GM18520 (cell line): ENCODE data around the gene SLC22A14.
"Not testable (repeated sequence)": the region's sequence is repeated elsewhere in the genome, so short reads cannot be mapped to it uniquely, and the experiment has no call there.

Experiments used
- ATAC-seq: cut with Tn5 transposase; IDR thresholded peaks from one replicate; pipeline ENCODE4 v1.9.1; 2021; ENCODE audit not compliant: unreplicated experiment

Gene SLC22A14

GRCh38 chr3:38268522-38268921, 13.6 kb upstream of the SLC22A14 start:
- ATAC-seq = no peak

- no peak for ATAC-seq
These were observed 11.5 kb upstream of the SLC22A14 start for GRCh38 chr3:38270606-38271005.

- ATAC-seq = no peak
These were observed 10.5 kb upstream of the SLC22A14 start for GRCh38 chr3:38271553-38271952.

- ATAC-seq = no peak
These were observed 7.0 kb upstream of the SLC22A14 start for GRCh38 chr3:38274864-38275649.

GRCh38 chr3:38275658-38276057, 6.4 kb upstream of the SLC22A14 start:
- ATAC-seq = no peak

GRCh38 chr3:38276081-38276916, 5.8 kb upstream of the SLC22A14 start:
- no peak for ATAC-seq

GRCh38 chr3:38276917-38277630, 5.0 kb upstream of the SLC22A14 start:
- no peak for ATAC-seq

GRCh38 chr3:38278841-38279240, 3.3 kb upstream of the SLC22A14 start:
- no peak for ATAC-seq

- no peak for ATAC-seq
These were observed 2.0 kb downstream of the SLC22A14 start for GRCh38 chr3:38283810-38284755.

GRCh38 chr3:38284756-38285150, 2.7 kb downstream of the SLC22A14 start:
- ATAC-seq = no peak

GRCh38 chr3:38289286-38290217, 7.5 kb downstream of the SLC22A14 start:
- not testable (repeated sequence) for ATAC-seq

- not testable (repeated sequence) for ATAC-seq
These were observed 15.0 kb downstream of the SLC22A14 start for GRCh38 chr3:38297053-38297452.

- ATAC-seq = no peak
These were observed 15.4 kb downstream of the SLC22A14 start for GRCh38 chr3:38297537-38297936.

GRCh38 chr3:38297947-38298711, 16.0 kb downstream of the SLC22A14 start:
- ATAC-seq = no peak

GRCh38 chr3:38306941-38307340, 24.8 kb downstream of the SLC22A14 start:
- no peak for ATAC-seq

- no peak for ATAC-seq
These were observed 25.5 kb downstream of the SLC22A14 start for GRCh38 chr3:38307599-38307998.

- ATAC-seq = no peak
These were observed 26.4 kb downstream of the SLC22A14 start for GRCh38 chr3:38308456-38308855.

- no peak for ATAC-seq
These were observed 29.4 kb downstream of the SLC22A14 start for GRCh38 chr3:38311476-38311875.

GRCh38 chr3:38311941-38312340, 29.8 kb downstream of the SLC22A14 start:
- no peak for ATAC-seq
